Measurements from ENCODE around the gene PGM2. TPM values are rescaled to one million over a fixed set of nuclear protein-coding genes. Genes with fewer than 3 reads are reported as not detected.
"Not testable (repeated sequence)": the region's sequence is repeated elsewhere in the genome, so short reads cannot be mapped to it uniquely, and the experiment has no call there.

PGM2 gene
- polyA plus RNA-seq, 1 of the 3 experiments (the other 2 are of a cell fraction), result 12.7 TPM

DNA sequence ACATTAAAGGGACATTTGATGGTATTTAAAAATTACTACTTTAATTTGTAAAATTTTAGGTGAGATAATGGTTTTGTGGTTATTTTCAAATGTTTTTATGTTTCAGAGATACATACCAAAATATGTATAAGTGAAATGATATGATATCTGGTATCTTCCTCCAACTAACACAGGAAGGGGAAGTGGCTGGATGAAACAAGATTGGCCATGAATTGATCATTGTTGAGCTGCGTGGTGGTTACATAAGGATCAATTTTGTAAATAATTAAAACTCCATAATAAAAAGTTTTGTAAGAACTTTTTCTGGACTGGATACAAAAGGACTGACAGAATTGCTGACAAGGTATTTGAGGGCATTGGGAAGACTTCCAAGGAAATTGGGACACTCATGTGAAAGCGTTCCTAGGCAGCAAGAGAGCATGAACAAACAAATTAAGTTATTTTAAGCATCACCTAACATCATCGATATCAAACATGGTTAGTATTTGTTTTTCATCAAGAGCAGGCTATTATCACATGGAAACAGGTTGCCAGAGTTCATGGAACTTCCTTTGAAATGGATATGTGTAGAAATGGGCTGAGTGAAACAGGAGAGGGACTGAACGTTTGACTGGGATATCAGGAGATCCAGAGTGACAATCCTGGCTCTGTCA is 4.4 kb upstream of the PGM2 start (continued):
- TF ChIP-seq, protein P1, sequence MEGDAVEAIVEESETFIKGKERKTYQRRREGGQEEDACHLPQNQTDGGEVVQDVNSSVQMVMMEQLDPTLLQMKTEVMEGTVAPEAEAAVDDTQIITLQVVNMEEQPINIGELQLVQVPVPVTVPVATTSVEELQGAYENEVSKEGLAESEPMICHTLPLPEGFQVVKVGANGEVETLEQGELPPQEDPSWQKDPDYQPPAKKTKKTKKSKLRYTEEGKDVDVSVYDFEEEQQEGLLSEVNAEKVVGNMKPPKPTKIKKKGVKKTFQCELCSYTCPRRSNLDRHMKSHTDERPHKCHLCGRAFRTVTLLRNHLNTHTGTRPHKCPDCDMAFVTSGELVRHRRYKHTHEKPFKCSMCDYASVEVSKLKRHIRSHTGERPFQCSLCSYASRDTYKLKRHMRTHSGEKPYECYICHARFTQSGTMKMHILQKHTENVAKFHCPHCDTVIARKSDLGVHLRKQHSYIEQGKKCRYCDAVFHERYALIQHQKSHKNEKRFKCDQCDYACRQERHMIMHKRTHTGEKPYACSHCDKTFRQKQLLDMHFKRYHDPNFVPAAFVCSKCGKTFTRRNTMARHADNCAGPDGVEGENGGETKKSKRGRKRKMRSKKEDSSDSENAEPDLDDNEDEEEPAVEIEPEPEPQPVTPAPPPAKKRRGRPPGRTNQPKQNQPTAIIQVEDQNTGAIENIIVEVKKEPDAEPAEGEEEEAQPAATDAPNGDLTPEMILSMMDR (IDR thresholded peaks at IDR 0.05), result no peak
- TF ChIP-seq MAX (IDR thresholded peaks at IDR 0.05; ENCODE audit: low read depth), result no peak
- TF ChIP-seq, protein P2, sequence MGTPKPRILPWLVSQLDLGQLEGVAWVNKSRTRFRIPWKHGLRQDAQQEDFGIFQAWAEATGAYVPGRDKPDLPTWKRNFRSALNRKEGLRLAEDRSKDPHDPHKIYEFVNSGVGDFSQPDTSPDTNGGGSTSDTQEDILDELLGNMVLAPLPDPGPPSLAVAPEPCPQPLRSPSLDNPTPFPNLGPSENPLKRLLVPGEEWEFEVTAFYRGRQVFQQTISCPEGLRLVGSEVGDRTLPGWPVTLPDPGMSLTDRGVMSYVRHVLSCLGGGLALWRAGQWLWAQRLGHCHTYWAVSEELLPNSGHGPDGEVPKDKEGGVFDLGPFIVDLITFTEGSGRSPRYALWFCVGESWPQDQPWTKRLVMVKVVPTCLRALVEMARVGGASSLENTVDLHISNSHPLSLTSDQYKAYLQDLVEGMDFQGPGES (IDR thresholded peaks at IDR 0.05; ENCODE audit: low read depth, low read length), result no peak

- H3F3A ChIP-seq (replicated peaks; ENCODE audit: insufficient read depth); H3K9me3 ChIP-seq; DNase-seq; H3K27me3 ChIP-seq (ENCODE audit: insufficient read depth); H4K20me1 ChIP-seq (ENCODE audit: insufficient read depth); H3K36me3 ChIP-seq (replicated peaks in 1 of 2; ENCODE audit: control insufficient read depth in 1 of 2, insufficient read depth in 2 of 2, low read length in 1 of 2); H3K9me2 ChIP-seq; POLR2A ChIA-PET: not testable (repeated sequence)
- peak overlapping the region; percentile 77 for H3K9ac ChIP-seq
- 10% methylated on average over 9 of the region's 9 CpGs for WGBS (ENCODE audit: low lambda C conversion rate)
- H2AFZ ChIP-seq (ENCODE audit: low read depth), result peak overlapping the region; percentile 89
- H3K27ac ChIP-seq (ENCODE audit: low read depth in 2 of 2, low read length in 1 of 2), result peak overlapping the region in 1 of 2 experiments; percentile 46
- peaks cover 19% of the 10 kb centered on the region; the same call in 1 of the 2 replicates for H3K79me2 ChIP-seq (ENCODE audit: insufficient read depth)
- TF ChIP-seq, protein P1 (IDR thresholded peaks at IDR 0.05), result peak; percentile 40
- CTCF ChIA-PET, result interaction anchor here (0.6 to 1.9 kb wide), 13 partner anchors 9 to 258 kb away, joined by 3 to 9 read pairs (median 4); no protein-coding TSS in a partner anchor
- H3K4me1 ChIP-seq (ENCODE audit: control insufficient read depth in 1 of 2, insufficient read depth in 2 of 2, low read depth in 1 of 2, low read length in 1 of 2), result peaks cover 5 to 14% of the 10 kb centered on the region in 2 experiments; a peak in 3 of 4 replicates
- peak overlapping the region; percentile 73 for H3K4me2 ChIP-seq
- peak overlapping the region; percentile 67 to 95 for H3K4me3 ChIP-seq (ENCODE audit: low read depth in 2 of 2, low read length in 1 of 2)
Measured at GRCh38 chr4:37825501-37825900, 985 bp upstream of the PGM2 start.

DNA sequence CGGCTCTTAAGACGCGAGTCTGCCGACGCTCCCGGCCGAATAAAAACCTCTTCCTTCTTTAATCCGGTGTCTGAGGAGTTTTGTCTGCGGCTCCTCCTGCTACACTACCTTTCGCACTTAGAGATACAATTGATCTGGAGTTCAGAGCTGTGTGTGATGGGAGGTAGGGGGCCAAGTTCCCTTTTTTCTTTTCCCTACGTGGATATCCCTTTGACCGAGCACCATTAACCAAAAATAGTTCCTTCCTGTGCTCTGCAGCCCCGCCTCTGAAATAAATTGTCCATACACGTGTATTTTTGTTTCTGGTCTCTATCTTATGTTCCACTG is 555 bp upstream of the PGM2 start:
- Histone ChIP-seq H3K79me2 (ENCODE audit: insufficient read depth) (peaks cover 19% of the 10 kb centered on the region; the same call in 1 of the 2 replicates), H2AFZ (ENCODE audit: low read depth) (peak overlapping the region; percentile 89), H3K4me2 (peak overlapping the region; percentile 73), H3K36me3 (replicated peaks in 1 of 2; ENCODE audit: control insufficient read depth in 1 of 2, insufficient read depth in 2 of 2, low read length in 1 of 2) (peaks cover 3 to 6% of the 10 kb centered on the region in 2 experiments), H3K27ac (ENCODE audit: low read depth in 2 of 2, low read length in 1 of 2) (peak overlapping the region; percentile 46 to 63), H3K9me2 (no peaks in the 10 kb centered on the region), H3K4me1 (ENCODE audit: control insufficient read depth in 1 of 2, insufficient read depth in 2 of 2, low read depth in 1 of 2, low read length in 1 of 2) (peaks cover 5 to 14% of the 10 kb centered on the region in 2 experiments; a peak in 3 of 4 replicates), H3K4me3 (ENCODE audit: low read depth in 2 of 2, low read length in 1 of 2) (peak overlapping the region; percentile 67 to 95), H3F3A (replicated peaks; ENCODE audit: insufficient read depth) (no peaks in the 10 kb centered on the region), H3K27me3 (ENCODE audit: insufficient read depth) (no peaks in the 10 kb centered on the region), H3K9ac (peak overlapping the region; percentile 77), H4K20me1 (ENCODE audit: insufficient read depth) (no peaks in the 10 kb centered on the region), H3K9me3 (no peaks in the 10 kb centered on the region)
- ChIA-PET POLR2A (interaction anchor here (0.7 kb wide), 1 partner anchor 24 kb away, joined by 3 read pairs; no protein-coding TSS in a partner anchor), CTCF (interaction anchor here (0.6 to 1.9 kb wide), 13 partner anchors 9 to 292 kb away, joined by 3 to 9 read pairs (median 4); no protein-coding TSS in a partner anchor)
- TF ChIP-seq FOXM1 (IDR thresholded peaks at IDR 0.05; ENCODE audit: low read depth) (no peak), TAF1 (IDR thresholded peaks at IDR 0.05; ENCODE audit: borderline replicate concordance, low read depth, low read length) (no peak), SIN3A (IDR thresholded peaks at IDR 0.05; ENCODE audit: borderline replicate concordance, low read depth, low read length) (no peak), EP300 (IDR thresholded peaks at IDR 0.05; ENCODE audit: borderline replicate concordance in 1 of 2, low read depth in 1 of 2, low read length in 1 of 2) (no peak), TCF12 (IDR thresholded peaks at IDR 0.05) (no peak), MAX (IDR thresholded peaks at IDR 0.05; ENCODE audit: low read depth) (no peak), POLR2AphosphoS5 (IDR thresholded peaks at IDR 0.05; ENCODE audit: low read depth, low read length) (no peak), GABPA (IDR thresholded peaks at IDR 0.05; ENCODE audit: low read depth) (no peak), NRF1 (IDR thresholded peaks at IDR 0.05; ENCODE audit: low read depth, low read length) (no peak), JUND (IDR thresholded peaks at IDR 0.05) (no peak)
- TF ChIP-seq, protein P3, sequence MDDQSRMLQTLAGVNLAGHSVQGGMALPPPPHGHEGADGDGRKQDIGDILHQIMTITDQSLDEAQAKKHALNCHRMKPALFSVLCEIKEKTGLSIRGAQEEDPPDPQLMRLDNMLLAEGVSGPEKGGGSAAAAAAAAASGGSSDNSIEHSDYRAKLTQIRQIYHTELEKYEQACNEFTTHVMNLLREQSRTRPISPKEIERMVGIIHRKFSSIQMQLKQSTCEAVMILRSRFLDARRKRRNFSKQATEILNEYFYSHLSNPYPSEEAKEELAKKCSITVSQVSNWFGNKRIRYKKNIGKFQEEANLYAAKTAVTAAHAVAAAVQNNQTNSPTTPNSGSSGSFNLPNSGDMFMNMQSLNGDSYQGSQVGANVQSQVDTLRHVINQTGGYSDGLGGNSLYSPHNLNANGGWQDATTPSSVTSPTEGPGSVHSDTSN (IDR thresholded peaks at IDR 0.05), result no peak
- TF ChIP-seq, protein P1 (IDR thresholded peaks at IDR 0.05), result no peak
- WGBS (ENCODE audit: low lambda C conversion rate), result 0% methylated on average over 14 of the region's 14 CpGs
- DNase-seq, result peak; percentile 43

All from SK-N-SH (cell line).